HG03354 (cell line): ENCODE measurements around the gene MRO.

ENCODE experiments used
- ATAC-seq: cut with Tn5 transposase; IDR thresholded peaks from one replicate; pipeline ENCODE4 v1.9.1; 2021; ENCODE audit warnings: mild to moderate bottlenecking; ENCODE audit not compliant: unreplicated experiment, poor library complexity, severe bottlenecking

The MRO gene

GRCh38 chr18:50749421-50749820, 70.4 kb downstream of the MRO start:
- ATAC-seq, result no peak

GRCh38 chr18:50748243-50749229, 71.3 kb downstream of the MRO start:
- ATAC-seq, result no peak

GRCh38 chr18:50747849-50748242, 72.0 kb downstream of the MRO start:
- ATAC-seq, result no peak

- ATAC-seq, result no peak
Observed at GRCh38 chr18:50745945-50746344, 73.9 kb downstream of the MRO start.
